ENCODE results near the gene PCK2. TPM values are rescaled to one million over a fixed set of nuclear protein-coding genes. Genes with fewer than 3 reads are reported as not detected.

The PCK2 gene
- polyA plus RNA-seq, 2 of the 4 experiments (the other 2 are of a cell fraction), result 16.9 to 60.2 TPM

DNA sequence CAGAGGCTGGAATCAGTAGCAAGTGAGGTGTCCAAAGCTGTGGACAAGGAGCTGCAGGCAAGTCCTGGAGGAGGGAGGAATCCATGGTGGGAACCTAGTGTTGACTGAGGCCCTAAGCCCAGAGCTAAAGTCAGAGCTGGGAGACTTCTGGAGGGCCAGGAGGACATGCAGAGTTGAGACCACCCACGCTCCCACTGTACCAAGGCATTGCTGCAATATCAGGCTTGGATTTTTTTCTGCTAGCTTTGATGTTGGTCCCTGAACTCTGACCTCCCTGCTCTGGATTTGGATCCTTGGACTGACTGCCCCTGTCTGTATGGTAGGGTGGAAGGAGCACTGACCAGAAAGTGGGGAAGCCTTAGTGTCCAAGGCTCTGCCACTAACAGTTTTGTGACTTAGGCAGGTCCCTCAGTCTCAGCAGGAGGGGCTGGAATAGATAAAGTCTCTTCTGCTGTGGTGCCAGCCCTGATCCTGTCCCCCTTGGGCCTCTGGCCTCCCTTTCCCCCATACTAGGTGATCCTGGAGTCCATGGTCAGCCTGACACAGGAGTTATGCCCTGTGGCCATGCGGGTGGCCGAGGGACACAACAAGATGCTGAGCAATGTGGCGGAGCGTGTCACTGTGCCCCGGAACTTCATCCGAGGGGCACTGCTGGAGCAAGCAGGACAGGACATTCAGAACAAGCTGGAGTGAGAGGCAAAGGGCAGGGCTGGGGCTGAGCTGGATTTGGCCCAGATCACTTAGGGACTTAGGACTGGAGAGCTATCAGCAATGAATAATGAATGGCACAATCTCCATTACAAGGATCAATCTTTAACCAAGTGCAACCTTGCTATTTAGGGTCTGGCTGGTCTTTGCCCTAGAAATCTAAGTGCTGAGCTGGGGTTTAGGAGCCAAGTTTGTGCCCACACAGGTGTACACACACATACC, 32.9 kb upstream of the PCK2 start (continued):
- TF ChIP-seq, protein P1, sequence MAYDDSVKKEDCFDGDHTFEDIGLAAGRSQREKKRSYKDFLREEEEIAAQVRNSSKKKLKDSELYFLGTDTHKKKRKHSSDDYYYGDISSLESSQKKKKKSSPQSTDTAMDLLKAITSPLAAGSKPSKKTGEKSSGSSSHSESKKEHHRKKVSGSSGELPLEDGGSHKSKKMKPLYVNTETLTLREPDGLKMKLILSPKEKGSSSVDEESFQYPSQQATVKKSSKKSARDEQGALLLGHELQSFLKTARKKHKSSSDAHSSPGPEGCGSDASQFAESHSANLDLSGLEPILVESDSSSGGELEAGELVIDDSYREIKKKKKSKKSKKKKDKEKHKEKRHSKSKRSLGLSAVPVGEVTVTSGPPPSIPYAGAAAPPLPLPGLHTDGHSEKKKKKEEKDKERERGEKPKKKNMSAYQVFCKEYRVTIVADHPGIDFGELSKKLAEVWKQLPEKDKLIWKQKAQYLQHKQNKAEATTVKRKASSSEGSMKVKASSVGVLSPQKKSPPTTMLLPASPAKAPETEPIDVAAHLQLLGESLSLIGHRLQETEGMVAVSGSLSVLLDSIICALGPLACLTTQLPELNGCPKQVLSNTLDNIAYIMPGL (CRISPR knock-in tag; IDR thresholded peaks at IDR 0.05; ENCODE audit: borderline replicate concordance), result no peak
- no peak for TF ChIP-seq HOXB13 (CRISPR knock-in tag; IDR thresholded peaks at IDR 0.05; ENCODE audit: low read depth)

DNA sequence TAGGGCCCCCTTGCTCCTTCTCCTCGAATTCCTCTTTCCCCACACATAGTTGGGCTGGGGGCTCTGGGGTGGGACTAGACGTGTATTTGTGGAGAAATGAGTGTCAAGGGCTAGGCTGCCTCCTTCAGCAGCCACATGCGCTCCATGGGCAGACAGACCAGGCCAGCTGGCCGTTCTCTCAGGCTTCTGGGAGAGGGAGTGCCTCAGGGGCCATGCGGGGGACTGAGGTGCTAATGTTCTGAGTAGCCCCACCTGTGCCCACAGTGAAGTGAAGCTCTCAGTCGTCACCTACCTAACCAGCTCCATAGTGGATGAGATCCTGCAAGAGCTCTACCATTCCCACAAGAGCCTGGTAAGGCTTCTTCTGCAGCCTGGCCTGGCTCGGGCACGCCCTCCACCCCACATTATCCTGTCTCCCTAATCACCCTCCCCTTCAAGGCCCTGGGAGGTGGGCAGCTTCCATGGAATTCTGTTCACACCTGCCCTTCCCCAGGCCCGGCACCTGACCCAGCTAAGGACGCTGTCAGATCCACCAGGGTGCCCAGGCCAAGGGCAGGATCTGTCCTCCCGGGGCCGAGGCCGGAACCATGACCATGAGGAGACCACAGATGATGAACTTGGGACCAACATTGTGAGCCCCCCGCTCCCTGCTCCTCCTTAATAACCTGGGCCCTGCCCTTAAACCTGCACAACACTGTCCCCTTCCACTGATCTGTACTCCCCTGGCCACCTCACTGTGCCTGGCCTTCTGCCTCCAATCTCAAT, 31.7 kb upstream of the PCK2 start:
- POLR2A ChIA-PET, result interaction anchor here (0.9 kb wide), 1 partner anchor 11 kb away, joined by 3 read pairs; no protein-coding TSS in a partner anchor
- FAIRE-seq, result no peak
- no peak overlapping the region for H3K4me3 ChIP-seq
- ATAC-seq, result no peak
- H3K27ac ChIP-seq, result no peak overlapping the region
- H3K4me1 ChIP-seq, result no peaks in the 10 kb centered on the region
- TF ChIP-seq, protein P2, sequence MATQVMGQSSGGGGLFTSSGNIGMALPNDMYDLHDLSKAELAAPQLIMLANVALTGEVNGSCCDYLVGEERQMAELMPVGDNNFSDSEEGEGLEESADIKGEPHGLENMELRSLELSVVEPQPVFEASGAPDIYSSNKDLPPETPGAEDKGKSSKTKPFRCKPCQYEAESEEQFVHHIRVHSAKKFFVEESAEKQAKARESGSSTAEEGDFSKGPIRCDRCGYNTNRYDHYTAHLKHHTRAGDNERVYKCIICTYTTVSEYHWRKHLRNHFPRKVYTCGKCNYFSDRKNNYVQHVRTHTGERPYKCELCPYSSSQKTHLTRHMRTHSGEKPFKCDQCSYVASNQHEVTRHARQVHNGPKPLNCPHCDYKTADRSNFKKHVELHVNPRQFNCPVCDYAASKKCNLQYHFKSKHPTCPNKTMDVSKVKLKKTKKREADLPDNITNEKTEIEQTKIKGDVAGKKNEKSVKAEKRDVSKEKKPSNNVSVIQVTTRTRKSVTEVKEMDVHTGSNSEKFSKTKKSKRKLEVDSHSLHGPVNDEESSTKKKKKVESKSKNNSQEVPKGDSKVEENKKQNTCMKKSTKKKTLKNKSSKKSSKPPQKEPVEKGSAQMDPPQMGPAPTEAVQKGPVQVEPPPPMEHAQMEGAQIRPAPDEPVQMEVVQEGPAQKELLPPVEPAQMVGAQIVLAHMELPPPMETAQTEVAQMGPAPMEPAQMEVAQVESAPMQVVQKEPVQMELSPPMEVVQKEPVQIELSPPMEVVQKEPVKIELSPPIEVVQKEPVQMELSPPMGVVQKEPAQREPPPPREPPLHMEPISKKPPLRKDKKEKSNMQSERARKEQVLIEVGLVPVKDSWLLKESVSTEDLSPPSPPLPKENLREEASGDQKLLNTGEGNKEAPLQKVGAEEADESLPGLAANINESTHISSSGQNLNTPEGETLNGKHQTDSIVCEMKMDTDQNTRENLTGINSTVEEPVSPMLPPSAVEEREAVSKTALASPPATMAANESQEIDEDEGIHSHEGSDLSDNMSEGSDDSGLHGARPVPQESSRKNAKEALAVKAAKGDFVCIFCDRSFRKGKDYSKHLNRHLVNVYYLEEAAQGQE (IDR thresholded peaks at IDR 0.05), result no peak
- TF ChIP-seq HDAC2 (IDR thresholded peaks at IDR 0.05) (no peak), NR3C1 (IDR thresholded peaks at IDR 0.05) (no peak), ESRRA (IDR thresholded peaks at IDR 0.05; ENCODE audit: borderline replicate concordance, low read length) (no peak), MYC (IDR thresholded peaks at IDR 0.05; ENCODE audit: borderline replicate concordance, low read length) (no peak), JUN (IDR thresholded peaks at IDR 0.05) (no peak), MAZ (IDR thresholded peaks at IDR 0.05; ENCODE audit: borderline replicate concordance, low read depth, low read length) (no peak), RCOR1 (IDR thresholded peaks at IDR 0.05; ENCODE audit: low read depth, low read length) (no peak), MAFK (IDR thresholded peaks at IDR 0.05; ENCODE audit: partially characterized antibody) (no peak), POLR2AphosphoS2 (conservative IDR thresholded peaks at IDR 0.05; ENCODE audit: low read length) (no peak), ZC3H11A (IDR thresholded peaks at IDR 0.05) (no peak), HOXA7 (CRISPR knock-in tag; IDR thresholded peaks at IDR 0.05) (no peak), ZFP36 (IDR thresholded peaks at IDR 0.05; ENCODE audit: borderline replicate concordance, partially characterized antibody) (no peak), CHD2 (IDR thresholded peaks at IDR 0.05; ENCODE audit: low read length, partially characterized antibody) (no peak), BHLHE40 (IDR thresholded peaks at IDR 0.05; ENCODE audit: low read depth, low read length) (no peak)
- TF ChIP-seq, protein P3, sequence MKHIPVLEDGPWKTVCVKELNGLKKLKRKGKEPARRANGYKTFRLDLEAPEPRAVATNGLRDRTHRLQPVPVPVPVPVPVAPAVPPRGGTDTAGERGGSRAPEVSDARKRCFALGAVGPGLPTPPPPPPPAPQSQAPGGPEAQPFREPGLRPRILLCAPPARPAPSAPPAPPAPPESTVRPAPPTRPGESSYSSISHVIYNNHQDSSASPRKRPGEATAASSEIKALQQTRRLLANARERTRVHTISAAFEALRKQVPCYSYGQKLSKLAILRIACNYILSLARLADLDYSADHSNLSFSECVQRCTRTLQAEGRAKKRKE (CRISPR knock-in tag; IDR thresholded peaks at IDR 0.05; ENCODE audit: low read depth), result no peak
- TF ChIP-seq, protein P4, sequence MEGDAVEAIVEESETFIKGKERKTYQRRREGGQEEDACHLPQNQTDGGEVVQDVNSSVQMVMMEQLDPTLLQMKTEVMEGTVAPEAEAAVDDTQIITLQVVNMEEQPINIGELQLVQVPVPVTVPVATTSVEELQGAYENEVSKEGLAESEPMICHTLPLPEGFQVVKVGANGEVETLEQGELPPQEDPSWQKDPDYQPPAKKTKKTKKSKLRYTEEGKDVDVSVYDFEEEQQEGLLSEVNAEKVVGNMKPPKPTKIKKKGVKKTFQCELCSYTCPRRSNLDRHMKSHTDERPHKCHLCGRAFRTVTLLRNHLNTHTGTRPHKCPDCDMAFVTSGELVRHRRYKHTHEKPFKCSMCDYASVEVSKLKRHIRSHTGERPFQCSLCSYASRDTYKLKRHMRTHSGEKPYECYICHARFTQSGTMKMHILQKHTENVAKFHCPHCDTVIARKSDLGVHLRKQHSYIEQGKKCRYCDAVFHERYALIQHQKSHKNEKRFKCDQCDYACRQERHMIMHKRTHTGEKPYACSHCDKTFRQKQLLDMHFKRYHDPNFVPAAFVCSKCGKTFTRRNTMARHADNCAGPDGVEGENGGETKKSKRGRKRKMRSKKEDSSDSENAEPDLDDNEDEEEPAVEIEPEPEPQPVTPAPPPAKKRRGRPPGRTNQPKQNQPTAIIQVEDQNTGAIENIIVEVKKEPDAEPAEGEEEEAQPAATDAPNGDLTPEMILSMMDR (IDR thresholded peaks at IDR 0.05), result no peak
- CTCF ChIA-PET, result interaction anchor here (0.6 to 15.8 kb wide), 8 partner anchors 9 to 234 kb away, joined by 3 to 405 read pairs (median 10); partner anchors contain the start of genes CPNE6 and PCK2
- no peak overlapping the region for H3K4me2 ChIP-seq
- no peaks in the 10 kb centered on the region for H3K9me3 ChIP-seq
- 71% methylated on average over 13 of the region's 14 CpGs for WGBS (ENCODE audit: missing lambda C conversion rate)
- no peak for DNase-seq (ENCODE audit: low read depth in 1 of 2, low spot score in 1 of 2)

Measured in A549 (cell line).